Panc1 (cell line): Measurements from ENCODE around the gene GTF2E1. TPM values are rescaled to one million over a fixed set of nuclear protein-coding genes. Genes with fewer than 3 reads are reported as not detected.

Experiments
- ATAC-seq: fragments of 200-7000 bp; cut with Tn5 transposase; 2 replicates; pipeline ENCODE4 v1.9.1; 2020; ENCODE audit warnings: mild to moderate bottlenecking, moderate library complexity
- BruUV-seq: library from RNA; stranded (reverse); fragments of 400-500 nt; replicated peaks from 2 replicates; lab custom pipeline; 2021; lab: Mats Ljungman, UMichigan
- CTCF ChIA-PET: fragments of 300-600 bp; sonication (Branson Sonifier 250); formaldehyde crosslinking; loops from one replicate; lab custom pipeline; 2022; ENCODE audit warnings: antibody characterized with exemption; lab: Charles Lee
- POLR2A ChIA-PET: fragments of 300-600 bp; sonication (Branson Sonifier 250); formaldehyde crosslinking; loops from one replicate; lab custom pipeline; 2022; ENCODE audit warnings: antibody characterized with exemption; lab: Charles Lee
- DNase-seq: peaks from one replicate; pipeline ENCODE4 v3.0.0-alpha.2; 2010; ENCODE audit warnings: low read depth, low spot score
- H3K27ac ChIP-seq: 2 replicates; pipeline ENCODE4 v1.5.1; 2011; ENCODE audit warnings: mild to moderate bottlenecking, low read length, inconsistent platforms
- H3K27me3 ChIP-seq: fragments of 200-500 bp; sonication (Bioruptor generic); 2 replicates; pipeline ENCODE4 v1.6.0; 2014; ENCODE audit warnings: low read length, inconsistent platforms; ENCODE audit not compliant: control insufficient read depth, insufficient read depth
- H3K36me3 ChIP-seq: fragments of 200-500 bp; sonication (Bioruptor generic); 2 replicates; pipeline ENCODE4 v1.5.1; 2014; ENCODE audit warnings: inconsistent platforms, mild to moderate bottlenecking, low read length, moderate library complexity; ENCODE audit not compliant: control insufficient read depth, insufficient read depth
- H3K4me1 ChIP-seq: 2 replicates; pipeline ENCODE4 v1.5.1; 2011; ENCODE audit warnings: inconsistent platforms, mild to moderate bottlenecking, low read length, moderate library complexity; ENCODE audit not compliant: control insufficient read depth, insufficient read depth
- H3K4me3 ChIP-seq, 2 experiments: 2 replicates each; pipeline ENCODE4 v1.5.1; 2011 to 2012; ENCODE audit warnings: low read depth in 2 of 2, low read length in 2 of 2, mild to moderate bottlenecking in 2 of 2, inconsistent platforms in 1 of 2, moderate library complexity in 1 of 2
- H3K9me3 ChIP-seq: fragments of 200-500 bp; sonication (Bioruptor generic); 2 replicates; pipeline ENCODE4 v1.5.1; 2014; ENCODE audit warnings: low read depth, mild to moderate bottlenecking, inconsistent platforms, low read length, moderate library complexity; ENCODE audit not compliant: control insufficient read depth, insufficient read depth
- POLR2AphosphoS5 ChIP-seq: IDR thresholded peaks from 2 replicates; pipeline ENCODE4 v1.6.1; 2012; ENCODE audit warnings: mild to moderate bottlenecking, low read depth, low read length, moderate library complexity
- SIN3A ChIP-seq: IDR thresholded peaks from 2 replicates; pipeline ENCODE4 v1.6.1; 2012; ENCODE audit warnings: low read depth, mild to moderate bottlenecking, low read length, moderate library complexity, borderline replicate concordance; ENCODE audit not compliant: insufficient read depth
- TCF7L2 ChIP-seq: IDR thresholded peaks from 2 replicates; pipeline ENCODE4 v1.6.1; 2011; ENCODE audit warnings: mild to moderate bottlenecking, low read depth, low read length, inconsistent platforms
- in situ Hi-C: cut with HindIII; loops from 2 replicates; pipeline ENCODE4 v1.10.0; 2016; ENCODE audit warnings: low sequenced_read_pairs, low pct_unique_long_range_greater_than_20kb
- intact Hi-C: fragments of 100-400 bp; cut with micrococcal nuclease; formaldehyde crosslinking; loops from one replicate; pipeline ENCODE4 v1.10.0; 2022; ENCODE audit not compliant: unreplicated experiment
- total RNA-seq: library from RNA; stranded (reverse); gene quantifications from one replicate; pipeline ENCODE4 v1.2.1, GENCODE V29; 2021; ENCODE audit not compliant: unreplicated experiment
- TF ChIP-seq, protein P1 (sequence below): fragments of 450-650 bp; IDR thresholded peaks from 2 replicates; pipeline ENCODE4 v1.5.1; 2017; ENCODE audit warnings: mild to moderate bottlenecking
- TF ChIP-seq, protein P2 (sequence below), 2 experiments: IDR thresholded peaks; 2 replicates each; pipeline ENCODE4 v1.6.1; 2011 to 2012; ENCODE audit warnings: low read depth in 2 of 2, control low read depth in 1 of 2, low read length in 1 of 2, mild to moderate bottlenecking in 1 of 2, moderate library complexity in 1 of 2; ENCODE audit not compliant: insufficient read depth in 1 of 2

Gene GTF2E1
- total RNA-seq, 1 experiment from 2014 or later: 32.0 TPM

DNA sequence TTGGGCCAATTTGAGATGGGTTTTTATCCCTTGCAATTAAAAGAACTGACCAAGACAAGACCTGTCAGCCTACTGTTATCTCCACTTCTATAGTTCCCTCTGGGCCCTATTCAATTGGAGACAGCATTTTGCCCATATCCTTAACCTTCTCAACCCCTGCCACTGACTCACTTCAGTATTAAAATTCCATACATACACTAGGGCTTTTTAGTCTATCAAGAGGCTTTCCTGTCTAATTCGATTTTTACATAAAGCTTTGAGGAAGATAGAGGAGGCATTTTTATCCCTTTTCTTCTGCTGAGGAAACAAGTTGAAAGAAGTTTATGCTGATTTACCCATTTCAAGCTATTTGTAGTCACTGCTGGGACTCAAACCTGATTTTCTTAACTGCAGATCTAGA, 51.1 kb downstream of the GTF2E1 start:
- no TSS peak for BruUV-seq
- Histone ChIP-seq H3K9me3 (no peaks in the 10 kb centered on the region), H3K4me3 (no peak overlapping the region), H3K27ac (no peak overlapping the region), H3K36me3 (no peaks in the 10 kb centered on the region), H3K27me3 (no peaks in the 10 kb centered on the region), H3K4me1 (no peaks in the 10 kb centered on the region)
- ATAC-seq (no peak), DNase-seq (no peak)
- POLR2A ChIA-PET: no interaction called here
- in situ Hi-C loops: no loop called here
- intact Hi-C loops: no loop called here
- CTCF ChIA-PET: no interaction called here
- no peak for TF ChIP-seq SIN3A
- TF ChIP-seq POLR2AphosphoS5: no peak
- TF ChIP-seq, protein P1, sequence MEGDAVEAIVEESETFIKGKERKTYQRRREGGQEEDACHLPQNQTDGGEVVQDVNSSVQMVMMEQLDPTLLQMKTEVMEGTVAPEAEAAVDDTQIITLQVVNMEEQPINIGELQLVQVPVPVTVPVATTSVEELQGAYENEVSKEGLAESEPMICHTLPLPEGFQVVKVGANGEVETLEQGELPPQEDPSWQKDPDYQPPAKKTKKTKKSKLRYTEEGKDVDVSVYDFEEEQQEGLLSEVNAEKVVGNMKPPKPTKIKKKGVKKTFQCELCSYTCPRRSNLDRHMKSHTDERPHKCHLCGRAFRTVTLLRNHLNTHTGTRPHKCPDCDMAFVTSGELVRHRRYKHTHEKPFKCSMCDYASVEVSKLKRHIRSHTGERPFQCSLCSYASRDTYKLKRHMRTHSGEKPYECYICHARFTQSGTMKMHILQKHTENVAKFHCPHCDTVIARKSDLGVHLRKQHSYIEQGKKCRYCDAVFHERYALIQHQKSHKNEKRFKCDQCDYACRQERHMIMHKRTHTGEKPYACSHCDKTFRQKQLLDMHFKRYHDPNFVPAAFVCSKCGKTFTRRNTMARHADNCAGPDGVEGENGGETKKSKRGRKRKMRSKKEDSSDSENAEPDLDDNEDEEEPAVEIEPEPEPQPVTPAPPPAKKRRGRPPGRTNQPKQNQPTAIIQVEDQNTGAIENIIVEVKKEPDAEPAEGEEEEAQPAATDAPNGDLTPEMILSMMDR: no peak
- no peak for TF ChIP-seq TCF7L2
- TF ChIP-seq, protein P2, sequence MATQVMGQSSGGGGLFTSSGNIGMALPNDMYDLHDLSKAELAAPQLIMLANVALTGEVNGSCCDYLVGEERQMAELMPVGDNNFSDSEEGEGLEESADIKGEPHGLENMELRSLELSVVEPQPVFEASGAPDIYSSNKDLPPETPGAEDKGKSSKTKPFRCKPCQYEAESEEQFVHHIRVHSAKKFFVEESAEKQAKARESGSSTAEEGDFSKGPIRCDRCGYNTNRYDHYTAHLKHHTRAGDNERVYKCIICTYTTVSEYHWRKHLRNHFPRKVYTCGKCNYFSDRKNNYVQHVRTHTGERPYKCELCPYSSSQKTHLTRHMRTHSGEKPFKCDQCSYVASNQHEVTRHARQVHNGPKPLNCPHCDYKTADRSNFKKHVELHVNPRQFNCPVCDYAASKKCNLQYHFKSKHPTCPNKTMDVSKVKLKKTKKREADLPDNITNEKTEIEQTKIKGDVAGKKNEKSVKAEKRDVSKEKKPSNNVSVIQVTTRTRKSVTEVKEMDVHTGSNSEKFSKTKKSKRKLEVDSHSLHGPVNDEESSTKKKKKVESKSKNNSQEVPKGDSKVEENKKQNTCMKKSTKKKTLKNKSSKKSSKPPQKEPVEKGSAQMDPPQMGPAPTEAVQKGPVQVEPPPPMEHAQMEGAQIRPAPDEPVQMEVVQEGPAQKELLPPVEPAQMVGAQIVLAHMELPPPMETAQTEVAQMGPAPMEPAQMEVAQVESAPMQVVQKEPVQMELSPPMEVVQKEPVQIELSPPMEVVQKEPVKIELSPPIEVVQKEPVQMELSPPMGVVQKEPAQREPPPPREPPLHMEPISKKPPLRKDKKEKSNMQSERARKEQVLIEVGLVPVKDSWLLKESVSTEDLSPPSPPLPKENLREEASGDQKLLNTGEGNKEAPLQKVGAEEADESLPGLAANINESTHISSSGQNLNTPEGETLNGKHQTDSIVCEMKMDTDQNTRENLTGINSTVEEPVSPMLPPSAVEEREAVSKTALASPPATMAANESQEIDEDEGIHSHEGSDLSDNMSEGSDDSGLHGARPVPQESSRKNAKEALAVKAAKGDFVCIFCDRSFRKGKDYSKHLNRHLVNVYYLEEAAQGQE (IDR thresholded peaks at IDR 0.05; ENCODE audit: insufficient read depth in 1 of 2, low read depth in 2 of 2, low read length in 1 of 2): no peak

DNA sequence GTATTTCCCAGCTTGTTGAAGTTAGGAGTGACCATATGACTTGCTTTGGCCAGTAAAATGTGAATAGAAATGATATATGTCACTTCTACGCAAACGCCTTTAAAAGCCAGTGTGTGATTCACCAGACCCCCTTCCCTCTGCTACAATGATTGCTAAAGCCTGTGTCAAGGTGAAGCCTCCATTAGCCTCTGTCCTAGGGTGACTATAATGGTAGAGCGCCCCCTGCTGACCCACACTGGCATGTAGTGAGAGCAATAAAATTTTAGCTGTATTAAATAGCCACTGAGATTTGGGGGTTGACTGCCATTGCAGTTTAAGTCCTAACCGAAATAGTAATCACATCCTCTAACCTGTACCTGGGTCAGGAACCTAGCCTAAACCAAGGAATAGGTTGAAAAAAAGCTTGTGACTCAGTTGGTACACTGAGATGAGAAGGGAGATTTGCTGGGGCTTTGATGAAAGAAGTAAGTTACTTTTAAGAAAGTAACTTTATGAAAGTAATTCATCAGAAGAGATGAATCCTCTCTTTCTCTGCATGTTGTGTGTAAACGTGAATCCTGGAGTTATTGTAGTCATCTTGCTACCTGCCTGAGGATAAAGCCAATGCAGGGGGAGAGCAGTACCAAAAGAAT, 52.6 kb downstream of the GTF2E1 start:
- Histone ChIP-seq H3K4me3 (no peak overlapping the region), H3K9me3 (no peaks in the 10 kb centered on the region), H3K4me1 (no peaks in the 10 kb centered on the region), H3K36me3 (no peaks in the 10 kb centered on the region), H3K27ac (no peak overlapping the region), H3K27me3 (no peaks in the 10 kb centered on the region)
- ChIA-PET POLR2A (no interaction called here), CTCF (interaction anchor here (0.6 to 1.2 kb wide), 7 partner anchors 24 to 238 kb away, joined by 3 to 4 read pairs (median 3); no protein-coding TSS in a partner anchor)
- peak; percentile 57 for DNase-seq
- TF ChIP-seq TCF7L2 (no peak), POLR2AphosphoS5 (no peak)
- TF ChIP-seq, protein P1: peak; percentile 92
- peak; percentile 90 for ATAC-seq
- in situ Hi-C loops (no loop called here), intact Hi-C loops (loop anchor here (1.0 kb wide), 1 partner anchor 234 kb away; no protein-coding TSS in a partner anchor)
- no TSS peak for BruUV-seq
